ENCODE data around the gene TMEM151B.

- TF ChIP-seq POLR2A (IDR thresholded peaks at IDR 0.05; ENCODE audit: low read depth, low read length) (no peak), TAF1 (IDR thresholded peaks at IDR 0.05; ENCODE audit: borderline replicate concordance, low read depth, low read length) (no peak), POLR2AphosphoS5 (IDR thresholded peaks at IDR 0.05; ENCODE audit: low read depth, low read length) (no peak)
These were observed 59.6 kb downstream of the TMEM151B start for GRCh38 chr6:44329858-44330257.

All from GM12892 (cell line).